ENCODE data around the gene NDUFA13.

The NDUFA13 gene

DNA sequence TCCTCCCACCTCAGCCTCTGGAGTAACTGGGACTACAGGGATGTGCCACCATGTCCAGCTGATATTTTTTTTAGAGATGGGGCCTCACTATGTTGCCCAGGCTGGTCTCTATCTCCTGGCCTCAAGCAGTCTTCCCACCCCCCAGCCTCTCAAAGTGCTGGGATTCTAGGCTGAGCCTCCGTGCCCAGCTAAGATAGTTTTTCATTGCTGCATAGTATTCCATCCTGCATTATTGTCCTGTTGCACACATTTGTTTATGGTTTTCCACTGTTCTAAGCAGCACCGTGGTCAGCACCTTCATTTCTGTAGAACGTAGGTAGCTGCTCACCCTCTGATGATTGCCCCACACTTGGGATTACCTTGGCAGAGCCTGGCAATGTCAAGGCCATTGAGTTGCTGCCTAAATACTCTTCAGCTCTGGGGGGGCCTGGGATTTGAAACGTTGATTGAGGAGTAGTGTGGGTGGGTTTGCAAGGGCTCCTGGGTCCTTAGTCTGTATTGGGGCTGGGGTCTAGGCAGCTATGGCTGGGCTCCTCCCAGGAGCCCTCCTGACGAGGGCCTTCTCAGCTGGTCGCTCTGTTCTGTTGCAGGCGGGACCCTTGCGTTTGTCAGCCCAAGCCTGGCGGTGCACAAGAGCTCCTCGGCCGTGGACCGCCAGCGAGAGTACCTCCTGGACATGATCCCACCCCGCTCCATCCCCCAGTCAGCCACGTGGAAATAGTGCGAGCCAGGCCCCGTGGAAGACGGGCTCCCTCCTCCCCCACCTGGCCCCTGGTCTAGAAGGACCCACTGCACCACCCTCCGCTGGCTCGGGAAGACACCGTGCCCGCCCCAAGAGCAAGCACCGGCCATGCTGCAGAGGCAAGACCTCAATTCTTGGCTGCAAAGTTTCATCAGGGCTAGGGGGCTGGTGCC is 11.0 kb upstream of the NDUFA13 start:
- Histone ChIP-seq H3K4me1 (ENCODE audit: control insufficient read depth, low read depth, low read length) (no peaks in the 10 kb centered on the region), H3K27ac (ENCODE audit: low read length) (no peak overlapping the region), H3K36me3 (ENCODE audit: control insufficient read depth, low read depth, low read length) (peaks cover 54% of the 10 kb centered on the region), H3K9me3 (ENCODE audit: control insufficient read depth, low read depth, low read length) (no peaks in the 10 kb centered on the region), H3K9ac (ENCODE audit: low read length) (no peak overlapping the region), H3K27me3 (ENCODE audit: control insufficient read depth, insufficient read depth, low read length) (no peaks in the 10 kb centered on the region), H3K4me3 (ENCODE audit: low read length) (no peak overlapping the region)

DNA sequence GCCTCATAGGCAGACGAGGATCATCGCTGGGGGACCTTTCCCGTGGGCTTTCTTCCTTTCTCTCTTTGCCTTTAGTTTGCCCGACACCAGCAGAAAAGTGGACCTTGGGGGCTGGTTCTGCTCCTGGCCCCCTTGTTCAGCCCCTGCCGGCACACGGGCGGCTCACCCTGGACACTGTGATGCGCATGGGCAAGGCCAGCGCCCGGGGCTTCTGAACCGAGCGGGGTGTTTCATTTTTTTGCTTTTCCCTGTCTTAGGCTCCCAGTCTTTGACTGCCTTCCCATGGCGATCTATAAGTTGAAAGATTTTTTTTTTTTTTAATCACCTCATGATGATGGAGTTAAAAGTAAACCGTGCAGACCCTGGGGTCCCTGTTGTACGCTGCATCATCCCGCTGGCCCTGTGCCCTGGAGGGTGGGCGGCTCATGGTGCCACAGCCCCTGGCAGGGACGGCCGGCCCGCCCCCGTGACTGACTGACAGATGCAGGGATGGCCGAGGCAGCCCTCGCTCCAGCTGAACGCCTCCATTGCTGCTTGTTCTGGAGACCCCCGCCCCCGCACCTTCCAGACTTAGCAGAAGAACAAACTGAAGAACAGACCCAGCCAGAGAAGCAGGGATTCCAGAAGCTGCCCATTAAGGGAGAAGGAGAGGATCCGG is 10.2 kb upstream of the NDUFA13 start:
- no peak overlapping the region for H3K4me3 ChIP-seq (ENCODE audit: low read length)
- no peaks in the 10 kb centered on the region for H3K9me3 ChIP-seq (ENCODE audit: control insufficient read depth, low read depth, low read length)
- no peaks in the 10 kb centered on the region for H3K4me1 ChIP-seq (ENCODE audit: control insufficient read depth, low read depth, low read length)
- H3K27ac ChIP-seq (ENCODE audit: low read length) = no peak overlapping the region
- peaks cover 51% of the 10 kb centered on the region for H3K36me3 ChIP-seq (ENCODE audit: control insufficient read depth, low read depth, low read length)
- no peak overlapping the region for H3K9ac ChIP-seq (ENCODE audit: low read length)
- no peaks in the 10 kb centered on the region for H3K27me3 ChIP-seq (ENCODE audit: control insufficient read depth, insufficient read depth, low read length)

DNA sequence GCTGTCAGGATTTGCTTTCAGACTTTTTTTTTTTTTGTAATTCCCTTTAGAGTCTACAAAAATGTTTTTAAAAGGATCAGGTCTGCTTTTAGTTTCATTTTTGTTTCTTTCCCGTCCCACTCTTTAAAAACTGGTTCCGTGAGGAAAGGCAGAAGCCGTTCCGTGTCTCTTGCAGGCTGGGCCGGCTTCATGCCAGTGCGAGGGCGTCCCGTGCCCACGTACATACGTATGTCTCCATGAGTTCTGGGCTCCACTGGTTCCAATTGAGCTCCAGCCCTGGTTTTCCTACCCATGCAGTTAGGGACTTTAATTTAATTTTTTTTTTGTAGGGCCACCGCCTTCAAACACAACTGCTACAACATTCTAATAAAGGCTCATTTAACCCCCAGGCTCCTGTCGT is 9.4 kb upstream of the NDUFA13 start:
- Histone ChIP-seq H3K4me3 (ENCODE audit: low read length) (no peak overlapping the region), H3K4me1 (ENCODE audit: control insufficient read depth, low read depth, low read length) (no peaks in the 10 kb centered on the region), H3K9me3 (ENCODE audit: control insufficient read depth, low read depth, low read length) (no peaks in the 10 kb centered on the region), H3K9ac (ENCODE audit: low read length) (no peak overlapping the region), H3K27ac (ENCODE audit: low read length) (no peak overlapping the region), H3K36me3 (ENCODE audit: control insufficient read depth, low read depth, low read length) (peaks cover 43% of the 10 kb centered on the region), H3K27me3 (ENCODE audit: control insufficient read depth, insufficient read depth, low read length) (no peaks in the 10 kb centered on the region)

DNA sequence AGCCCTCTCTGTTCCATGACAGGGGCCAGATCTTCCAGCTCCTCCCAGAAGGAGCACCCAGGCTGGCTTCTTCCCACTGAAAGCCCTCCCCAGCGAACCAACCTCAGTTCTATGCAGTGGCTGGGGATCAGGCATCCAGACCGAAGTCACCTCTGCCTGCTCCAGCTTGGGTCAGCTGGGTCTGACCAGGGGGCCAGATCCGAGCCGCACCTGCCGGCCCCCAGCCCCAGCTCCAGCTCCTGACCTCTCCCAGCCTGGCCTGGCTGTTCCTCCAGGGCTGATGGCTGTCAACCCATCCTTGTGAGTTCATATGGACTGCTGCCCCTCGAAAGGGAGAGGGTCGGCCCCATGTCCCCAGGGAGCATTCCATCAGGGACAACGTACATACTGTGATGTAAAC is 8.7 kb upstream of the NDUFA13 start:
- no peaks in the 10 kb centered on the region for H3K27me3 ChIP-seq (ENCODE audit: control insufficient read depth, insufficient read depth, low read length)
- H3K9ac ChIP-seq (ENCODE audit: low read length) = no peak overlapping the region
- no peak overlapping the region for H3K4me3 ChIP-seq (ENCODE audit: low read length)
- H3K36me3 ChIP-seq (ENCODE audit: control insufficient read depth, low read depth, low read length) = peaks cover 36% of the 10 kb centered on the region
- no peaks in the 10 kb centered on the region for H3K4me1 ChIP-seq (ENCODE audit: control insufficient read depth, low read depth, low read length)
- H3K9me3 ChIP-seq (ENCODE audit: control insufficient read depth, low read depth, low read length) = no peaks in the 10 kb centered on the region
- no peak overlapping the region for H3K27ac ChIP-seq (ENCODE audit: low read length)

DNA sequence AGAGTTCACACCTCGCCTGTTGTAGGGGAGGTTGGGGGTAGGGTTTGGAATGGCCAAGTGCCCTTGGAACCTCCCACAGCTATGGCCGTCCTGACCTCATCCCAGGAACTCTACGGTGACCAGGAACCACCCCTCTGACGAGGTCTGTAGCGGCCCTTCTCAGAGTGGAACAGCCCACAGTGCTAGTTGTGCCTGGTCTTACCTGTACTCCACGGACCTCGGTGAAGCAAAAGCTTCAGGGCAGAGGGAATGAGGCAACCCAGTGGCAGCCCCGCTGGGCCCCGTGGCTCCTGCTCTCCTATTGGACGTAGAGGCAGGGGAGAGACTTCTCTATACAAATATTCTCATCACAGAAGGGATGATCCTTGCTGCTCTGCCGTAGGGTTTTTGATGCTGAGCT is 7.8 kb upstream of the NDUFA13 start:
- H3K27ac ChIP-seq (ENCODE audit: low read length) = no peak overlapping the region
- H3K9ac ChIP-seq (ENCODE audit: low read length) = no peak overlapping the region
- peaks cover 27% of the 10 kb centered on the region for H3K36me3 ChIP-seq (ENCODE audit: control insufficient read depth, low read depth, low read length)
- H3K27me3 ChIP-seq (ENCODE audit: control insufficient read depth, insufficient read depth, low read length) = no peaks in the 10 kb centered on the region
- no peaks in the 10 kb centered on the region for H3K4me1 ChIP-seq (ENCODE audit: control insufficient read depth, low read depth, low read length)
- H3K4me3 ChIP-seq (ENCODE audit: low read length) = no peak overlapping the region
- no peaks in the 10 kb centered on the region for H3K9me3 ChIP-seq (ENCODE audit: control insufficient read depth, low read depth, low read length)

DNA sequence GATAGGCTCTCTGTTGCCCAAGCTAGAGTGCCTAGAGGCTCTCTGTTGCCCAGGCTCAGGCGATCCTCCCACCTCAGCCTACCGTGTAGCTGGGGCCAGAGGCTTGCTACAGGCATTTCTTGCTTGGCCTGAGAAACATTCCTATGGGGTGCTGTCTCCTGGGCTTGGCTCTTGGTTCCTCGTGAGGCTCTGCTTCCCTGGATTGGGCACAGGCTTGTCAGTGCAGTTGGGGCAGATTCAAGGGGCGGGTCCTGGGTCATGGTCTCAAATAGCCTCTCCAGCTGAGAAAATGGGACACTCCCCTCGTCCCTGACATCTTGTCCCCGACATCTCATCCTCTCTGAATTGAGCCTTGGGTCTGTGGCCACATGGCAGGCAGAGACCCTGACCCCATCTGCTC is 5.6 kb upstream of the NDUFA13 start:
- Histone ChIP-seq H3K4me1 (ENCODE audit: control insufficient read depth, low read depth, low read length) (no peaks in the 10 kb centered on the region), H3K36me3 (ENCODE audit: control insufficient read depth, low read depth, low read length) (peaks cover 7% of the 10 kb centered on the region), H3K9ac (ENCODE audit: low read length) (no peak overlapping the region), H3K27ac (ENCODE audit: low read length) (no peak overlapping the region), H3K27me3 (ENCODE audit: control insufficient read depth, insufficient read depth, low read length) (no peaks in the 10 kb centered on the region), H3K4me3 (ENCODE audit: low read length) (no peak overlapping the region), H3K9me3 (ENCODE audit: control insufficient read depth, low read depth, low read length) (no peaks in the 10 kb centered on the region)

DNA sequence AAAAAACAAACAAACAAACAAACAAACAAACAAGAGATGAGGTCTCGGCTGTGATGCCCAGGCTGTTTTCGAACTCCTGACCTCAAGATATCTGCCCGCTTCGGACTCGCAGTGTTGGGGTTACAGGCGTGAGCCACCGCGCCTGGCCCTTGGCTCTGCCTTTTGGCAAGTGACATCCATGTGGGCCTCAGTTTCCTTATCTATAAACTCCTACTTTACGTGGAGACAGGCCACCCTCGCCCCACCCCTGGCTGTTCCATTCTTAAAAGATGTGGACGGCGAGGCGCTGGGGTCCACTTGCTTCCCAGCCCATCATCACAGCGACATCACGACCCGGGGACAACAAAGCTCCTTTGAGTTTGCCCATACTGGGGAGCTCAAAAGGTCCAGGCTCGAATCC is 2.3 kb upstream of the NDUFA13 start:
- H3K36me3 ChIP-seq (ENCODE audit: control insufficient read depth, low read depth, low read length) = no peaks in the 10 kb centered on the region
- no peaks in the 10 kb centered on the region for H3K9me3 ChIP-seq (ENCODE audit: control insufficient read depth, low read depth, low read length)
- no peaks in the 10 kb centered on the region for H3K27me3 ChIP-seq (ENCODE audit: control insufficient read depth, insufficient read depth, low read length)
- no peaks in the 10 kb centered on the region for H3K4me1 ChIP-seq (ENCODE audit: control insufficient read depth, low read depth, low read length)
- H3K27ac ChIP-seq (ENCODE audit: low read length) = no peak overlapping the region
- H3K4me3 ChIP-seq (ENCODE audit: low read length) = no peak overlapping the region
- H3K9ac ChIP-seq (ENCODE audit: low read length) = no peak overlapping the region

DNA sequence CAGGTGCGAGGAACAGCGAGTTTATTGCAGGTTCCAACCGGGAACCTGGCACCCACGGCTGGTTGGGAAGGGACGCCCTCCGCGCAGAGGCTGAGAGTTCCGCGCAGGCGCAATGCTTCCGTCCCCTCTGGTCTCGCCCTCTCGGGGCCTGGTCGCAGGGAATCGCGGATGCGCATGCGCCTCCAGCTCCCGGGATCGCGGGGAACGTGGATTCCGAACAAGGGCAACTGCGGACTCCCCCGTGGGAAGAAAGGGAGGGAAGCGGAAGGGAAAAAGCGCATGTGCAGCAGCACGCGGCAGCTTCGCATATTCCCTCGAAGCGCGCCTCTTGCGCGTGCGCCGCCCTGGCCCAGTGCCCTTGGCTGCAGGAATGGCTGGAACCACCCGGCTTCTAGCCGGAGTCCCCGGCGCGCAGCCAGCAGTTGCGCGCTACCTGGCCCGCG is 1.8 kb upstream of the NDUFA13 start:
- Histone ChIP-seq H3K27ac (ENCODE audit: low read length) (no peak overlapping the region), H3K4me1 (ENCODE audit: control insufficient read depth, low read depth, low read length) (no peaks in the 10 kb centered on the region), H3K9me3 (ENCODE audit: control insufficient read depth, low read depth, low read length) (no peaks in the 10 kb centered on the region), H3K9ac (ENCODE audit: low read length) (no peak overlapping the region), H3K27me3 (ENCODE audit: control insufficient read depth, insufficient read depth, low read length) (no peaks in the 10 kb centered on the region), H3K36me3 (ENCODE audit: control insufficient read depth, low read depth, low read length) (no peaks in the 10 kb centered on the region), H3K4me3 (ENCODE audit: low read length) (no peak overlapping the region)

DNA sequence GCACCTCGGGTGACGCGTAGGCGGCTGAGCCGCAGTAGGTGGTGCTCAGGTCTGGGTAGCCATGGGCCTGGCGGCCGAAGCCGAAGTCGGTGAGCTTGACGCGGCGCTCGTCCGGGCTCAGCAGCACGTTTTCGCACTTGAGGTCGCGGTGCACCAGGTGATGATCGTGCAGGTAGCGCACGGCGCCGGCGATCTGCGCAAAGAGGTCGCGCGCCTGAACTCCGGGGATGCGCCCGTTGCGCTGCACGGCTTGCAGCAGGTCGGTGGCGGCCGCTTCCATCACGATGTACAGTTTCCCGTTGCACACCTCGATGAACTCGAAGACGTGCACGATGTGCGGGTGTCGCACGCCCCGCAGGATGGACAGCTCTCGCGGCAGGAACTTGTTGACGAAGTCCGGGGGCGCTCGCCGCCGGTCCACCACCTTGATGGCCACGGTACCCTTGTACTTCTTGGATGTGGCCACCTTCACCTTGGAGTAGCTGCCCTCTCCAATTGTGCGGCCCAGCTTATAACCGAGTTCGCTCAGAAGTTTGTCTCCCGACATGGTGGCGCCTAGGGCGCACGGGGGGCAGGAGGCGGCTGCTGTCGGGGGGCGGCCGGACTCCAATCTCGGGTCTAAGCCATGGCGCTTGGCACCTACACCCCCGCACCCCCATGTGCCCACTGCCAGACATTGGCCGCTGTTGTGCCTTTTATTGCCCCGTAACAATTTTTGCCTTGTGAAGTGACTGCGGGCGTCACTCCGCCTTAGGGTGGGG is 964 bp upstream of the NDUFA13 start, which contains the start of gene TSSK6:
TSS of gene TSSK6 (minus strand) at position 668 of the 761 bp plus-strand sequence. CDS start at position 547, 121 bp downstream.
- Histone ChIP-seq H3K4me1 (ENCODE audit: control insufficient read depth, low read depth, low read length) (no peaks in the 10 kb centered on the region), H3K9me3 (ENCODE audit: control insufficient read depth, low read depth, low read length) (no peaks in the 10 kb centered on the region), H3K36me3 (ENCODE audit: control insufficient read depth, low read depth, low read length) (no peaks in the 10 kb centered on the region), H3K9ac (ENCODE audit: low read length) (peak within 1 kb of the TSS; percentile 83), H3K27ac (ENCODE audit: low read length) (peak within 1 kb of the TSS; percentile 53), H3K4me3 (ENCODE audit: low read length) (peak within 1 kb of the TSS; percentile 98), H3K27me3 (ENCODE audit: control insufficient read depth, insufficient read depth, low read length) (no peaks in the 10 kb centered on the region)

DNA sequence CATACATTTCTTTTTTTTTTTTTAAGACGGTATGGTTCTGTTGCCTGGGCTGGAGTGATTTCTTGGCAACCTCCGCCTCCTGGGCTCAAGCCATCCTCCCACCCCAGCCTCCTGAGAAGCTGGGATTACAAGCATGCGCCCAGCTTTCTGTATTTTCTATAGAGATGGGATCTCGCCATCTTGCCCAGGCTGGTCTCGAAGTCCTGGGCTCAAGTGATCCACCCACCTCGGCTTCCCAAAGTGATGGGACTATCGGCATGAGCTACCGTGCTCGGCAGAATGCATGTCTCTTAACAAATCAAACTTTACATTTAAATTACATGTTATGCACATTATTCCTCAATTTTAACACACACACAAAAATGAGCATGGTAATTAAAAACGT is 1.2 kb downstream of the NDUFA13 start:
- Histone ChIP-seq H3K27me3 (ENCODE audit: control insufficient read depth, insufficient read depth, low read length) (no peaks in the 10 kb centered on the region), H3K4me3 (ENCODE audit: low read length) (peak overlapping the region; percentile 98), H3K4me1 (ENCODE audit: control insufficient read depth, low read depth, low read length) (no peaks in the 10 kb centered on the region)

DNA sequence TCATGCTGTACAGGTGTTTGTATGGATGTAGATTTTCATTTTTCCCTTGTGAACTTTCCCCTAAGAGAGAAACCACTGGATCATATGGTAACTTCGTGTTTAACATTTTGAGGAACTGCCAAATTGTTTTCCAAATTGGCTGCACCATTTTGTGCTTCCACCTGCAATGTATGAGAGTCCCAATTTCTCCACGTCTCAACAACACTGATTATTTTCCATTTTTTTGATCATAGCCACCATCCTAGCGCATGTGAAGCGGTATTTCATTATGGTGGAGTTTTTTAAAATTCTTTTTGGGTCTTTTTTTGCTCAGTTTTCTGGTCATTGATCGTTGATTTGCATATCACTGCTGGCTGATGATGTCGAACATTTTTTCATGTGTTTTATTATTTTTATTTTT is 5.0 kb downstream of the NDUFA13 start:
- no peak overlapping the region for H3K9ac ChIP-seq (ENCODE audit: low read length)
- no peaks in the 10 kb centered on the region for H3K9me3 ChIP-seq (ENCODE audit: control insufficient read depth, low read depth, low read length)
- H3K36me3 ChIP-seq (ENCODE audit: control insufficient read depth, low read depth, low read length) = peaks cover 15% of the 10 kb centered on the region
- no peaks in the 10 kb centered on the region for H3K27me3 ChIP-seq (ENCODE audit: control insufficient read depth, insufficient read depth, low read length)
- H3K27ac ChIP-seq (ENCODE audit: low read length) = no peak overlapping the region
- H3K4me1 ChIP-seq (ENCODE audit: control insufficient read depth, low read depth, low read length) = no peaks in the 10 kb centered on the region
- no peak overlapping the region for H3K4me3 ChIP-seq (ENCODE audit: low read length)

More for the DNA sequence above, 1.2 kb downstream of the NDUFA13 start:
- no peaks in the 10 kb centered on the region for H3K9me3 ChIP-seq (ENCODE audit: control insufficient read depth, low read depth, low read length)
- peaks cover 7% of the 10 kb centered on the region for H3K36me3 ChIP-seq (ENCODE audit: control insufficient read depth, low read depth, low read length)
- H3K9ac ChIP-seq (ENCODE audit: low read length) = no peak overlapping the region
- H3K27ac ChIP-seq (ENCODE audit: low read length) = no peak overlapping the region

All from iPS-18a (cell line).